ENCODE results near the gene ACER2. TPM values are rescaled to one million over a fixed set of nuclear protein-coding genes. Genes with fewer than 3 reads are reported as not detected.

The ACER2 gene
- total and polyA plus RNA-seq, 2 experiments from 2014 or later = 0.87 to 14.6 TPM

GRCh38 chr9:19409401-19410194, 789 bp downstream of the ACER2 start:
- Mint-ChIP-seq H3K9me3 (no peaks in the 10 kb centered on the region), H3K36me3 (ENCODE audit: low read depth) (peaks cover 3% of the 10 kb centered on the region; the same call in 1 of the 3 replicates), H3K27me3 (ENCODE audit: insufficient read depth, low read depth, poor library complexity) (peaks cover 18% of the 10 kb centered on the region), H3K4me1 (peaks cover 18% of the 10 kb centered on the region), H3K27ac (peak overlapping the region; percentile 92), H3K4me3 (peak overlapping the region; percentile 94)
- Histone ChIP-seq H3K4me1 (ENCODE audit: insufficient read depth) (peaks cover 26% of the 10 kb centered on the region), H3K27ac (ENCODE audit: low read depth) (0 out of 2 replicates have a peak overlapping the region, but pooled peaks have one; percentile 92), H3K27me3 (ENCODE audit: insufficient read depth) (peaks cover 6% of the 10 kb centered on the region), H3K9me2 (ENCODE audit: insufficient read depth) (no peaks in the 10 kb centered on the region), H4K20me1 (replicated peaks; ENCODE audit: insufficient read depth) (no peaks in the 10 kb centered on the region), H3K36me3 (ENCODE audit: insufficient read depth) (peaks cover 4% of the 10 kb centered on the region), H3F3A (replicated peaks; ENCODE audit: low read depth) (no peaks in the 10 kb centered on the region; the same call in 1 of the 2 replicates), H3K4me2 (peak overlapping the region; percentile 79), H2AFZ (peak overlapping the region; percentile 95), H3K79me2 (replicated peaks; ENCODE audit: insufficient read depth) (peaks cover 43% of the 10 kb centered on the region), H3K4me3 (peak overlapping the region; percentile 93)
- TF ChIP-seq NANOG (IDR thresholded peaks at IDR 0.05; ENCODE audit: borderline replicate concordance) = no peak
- TF ChIP-seq ZNF331 (CRISPR knock-in tag; IDR thresholded peaks at IDR 0.05; ENCODE audit: low read depth) = no peak
- no peak for TF ChIP-seq ZNF114 (CRISPR knock-in tag; IDR thresholded peaks at IDR 0.05)
- TF ChIP-seq EZH2 (IDR thresholded peaks at IDR 0.05; ENCODE audit: low read depth, unreplicated experiment) = no peak
- no peak for TF ChIP-seq STAT1 (IDR thresholded peaks at IDR 0.05; ENCODE audit: unreplicated experiment)
- peak in 1 of 2 experiments; percentile 24; a peak in 1 of 4 replicates for TF ChIP-seq CTCF (conservative IDR thresholded peaks at IDR 0.05; ENCODE audit: low read depth in 2 of 2)
- TF ChIP-seq ETS1 (IDR thresholded peaks at IDR 0.05) = no peak
- TF ChIP-seq ZNF462 (CRISPR knock-in tag; IDR thresholded peaks at IDR 0.05) = no peak
- no peak for TF ChIP-seq REST (IDR thresholded peaks at IDR 0.05; ENCODE audit: unreplicated experiment)
- TF ChIP-seq CREB1 (CRISPR knock-in tag; IDR thresholded peaks at IDR 0.05; ENCODE audit: low read depth) = 0 out of 2 replicates have a peak, but pooled peaks have one; percentile 9
- DNase-seq (ENCODE audit: low spot score) = peak; percentile 74
- peak; percentile 64 for ATAC-seq

All from GM23338 (cell line).